Measurements from ENCODE around the gene ADSS2.

Gene ADSS2

GRCh38 chr1:244362476-244362875 is 89.2 kb downstream of the ADSS2 start:
- DNase-seq = no peak

DNA sequence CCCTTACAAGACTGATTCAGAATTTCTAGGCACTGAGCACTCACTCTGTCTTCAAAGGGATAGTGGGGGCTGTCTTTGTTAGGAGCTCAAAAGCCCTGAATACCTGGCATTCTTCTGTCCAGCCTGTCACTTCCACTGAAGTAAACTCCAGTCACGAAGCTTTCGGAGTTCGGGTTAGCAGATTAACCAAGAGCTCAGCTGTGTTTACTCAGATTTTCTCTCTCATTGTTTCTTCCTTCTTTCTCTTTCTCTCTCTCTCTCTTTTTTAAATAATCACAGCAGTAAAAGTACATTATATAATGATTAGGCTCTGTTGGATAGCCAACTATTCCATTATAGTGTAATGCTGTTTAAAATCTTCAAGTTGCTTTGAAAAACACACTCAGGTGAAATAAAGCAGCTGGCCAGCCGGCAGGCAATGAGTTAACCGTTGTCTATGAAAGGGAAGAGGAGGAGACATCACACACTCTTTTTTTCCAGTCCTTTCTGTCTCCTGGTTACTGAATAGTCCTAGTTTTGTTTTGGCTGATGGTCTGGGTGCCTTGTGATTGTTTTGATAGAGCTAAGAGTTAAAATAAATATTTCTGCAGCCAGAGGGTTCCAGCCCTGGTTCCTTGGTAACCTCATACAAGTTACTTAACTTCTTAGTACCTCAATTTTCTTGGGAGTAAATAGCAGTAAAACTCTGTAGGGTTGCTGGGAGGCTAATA is 89.8 kb downstream of the ADSS2 start:
- DNase-seq = no peak
